ENCODE results near the gene MAD1L1.

Gene MAD1L1

DNA sequence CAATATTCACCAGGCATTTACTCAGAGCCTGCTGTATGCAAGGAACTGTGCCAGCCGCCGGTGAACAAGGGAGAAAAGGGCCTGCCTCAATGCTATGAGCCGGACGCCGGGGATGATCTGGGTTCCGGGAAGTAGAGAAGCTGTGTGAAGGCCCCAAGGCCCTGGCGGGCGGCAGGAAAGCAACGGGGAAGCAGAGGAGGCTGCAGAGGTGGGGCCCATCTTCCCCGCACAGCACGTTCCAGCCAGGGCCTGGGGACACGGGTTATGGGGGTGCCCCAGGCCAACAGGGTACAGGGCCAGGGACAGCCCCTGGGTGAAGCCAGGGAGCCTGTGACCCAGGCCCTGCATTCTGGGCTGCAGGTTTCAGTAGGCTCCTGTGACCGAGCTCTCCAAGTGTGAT is 179.3 kb downstream of the MAD1L1 start:
- TF ChIP-seq ZNF548 (tag by site-specific recombination; IDR thresholded peaks at IDR 0.05) (no peak), ZNF558 (tag by site-specific recombination; IDR thresholded peaks at IDR 0.05) (no peak), SALL2 (tag by site-specific recombination; IDR thresholded peaks at IDR 0.05; ENCODE audit: borderline replicate concordance) (no peak), KLF10 (tag by site-specific recombination; IDR thresholded peaks at IDR 0.05) (no peak), ZNF626 (tag by site-specific recombination; IDR thresholded peaks at IDR 0.05) (no peak), ZNF354C (tag by site-specific recombination; IDR thresholded peaks at IDR 0.05; ENCODE audit: borderline replicate concordance, low read depth) (no peak), ZNF510 (tag by site-specific recombination; IDR thresholded peaks at IDR 0.05; ENCODE audit: insufficient replicate concordance) (no peak), ZBTB8A (tag by site-specific recombination; IDR thresholded peaks at IDR 0.05) (no peak), ZNF350 (tag by site-specific recombination; IDR thresholded peaks at IDR 0.05) (no peak), ZNF169 (tag by site-specific recombination; IDR thresholded peaks at IDR 0.05) (no peak), ZNF10 (tag by site-specific recombination; IDR thresholded peaks at IDR 0.05) (no peak), ZBTB17 (tag by site-specific recombination; IDR thresholded peaks at IDR 0.05) (no peak)
- TF ChIP-seq, protein P1, sequence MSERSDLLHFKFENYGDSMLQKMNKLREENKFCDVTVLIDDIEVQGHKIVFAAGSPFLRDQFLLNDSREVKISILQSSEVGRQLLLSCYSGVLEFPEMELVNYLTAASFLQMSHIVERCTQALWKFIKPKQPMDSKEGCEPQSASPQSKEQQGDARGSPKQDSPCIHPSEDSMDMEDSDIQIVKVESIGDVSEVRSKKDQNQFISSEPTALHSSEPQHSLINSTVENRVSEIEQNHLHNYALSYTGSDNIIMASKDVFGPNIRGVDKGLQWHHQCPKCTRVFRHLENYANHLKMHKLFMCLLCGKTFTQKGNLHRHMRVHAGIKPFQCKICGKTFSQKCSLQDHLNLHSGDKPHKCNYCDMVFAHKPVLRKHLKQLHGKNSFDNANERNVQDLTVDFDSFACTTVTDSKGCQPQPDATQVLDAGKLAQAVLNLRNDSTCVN (tag by site-specific recombination; optimal IDR thresholded peaks at IDR 0.05) = no peak
- TF ChIP-seq, protein P2, sequence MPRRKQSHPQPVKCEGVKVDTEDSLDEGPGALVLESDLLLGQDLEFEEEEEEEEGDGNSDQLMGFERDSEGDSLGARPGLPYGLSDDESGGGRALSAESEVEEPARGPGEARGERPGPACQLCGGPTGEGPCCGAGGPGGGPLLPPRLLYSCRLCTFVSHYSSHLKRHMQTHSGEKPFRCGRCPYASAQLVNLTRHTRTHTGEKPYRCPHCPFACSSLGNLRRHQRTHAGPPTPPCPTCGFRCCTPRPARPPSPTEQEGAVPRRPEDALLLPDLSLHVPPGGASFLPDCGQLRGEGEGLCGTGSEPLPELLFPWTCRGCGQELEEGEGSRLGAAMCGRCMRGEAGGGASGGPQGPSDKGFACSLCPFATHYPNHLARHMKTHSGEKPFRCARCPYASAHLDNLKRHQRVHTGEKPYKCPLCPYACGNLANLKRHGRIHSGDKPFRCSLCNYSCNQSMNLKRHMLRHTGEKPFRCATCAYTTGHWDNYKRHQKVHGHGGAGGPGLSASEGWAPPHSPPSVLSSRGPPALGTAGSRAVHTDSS (tag by site-specific recombination; IDR thresholded peaks at IDR 0.05) = no peak
- POLR2A ChIA-PET = no interaction called here
- CTCF ChIA-PET = interaction anchor here (0.5 kb wide), 1 partner anchor 666 kb away, joined by 3 read pairs; no protein-coding TSS in a partner anchor
- H3K36me3 ChIP-seq (ENCODE audit: control insufficient read depth in 2 of 2, insufficient read depth in 1 of 2, low read length in 2 of 2) = peaks cover 0 to 5% of the 10 kb centered on the region in 2 experiments; a peak in 1 of 3 replicates
- no peak overlapping the region for H3K27ac ChIP-seq (ENCODE audit: extremely low read depth, low read depth, low read length)
- no peaks in the 10 kb centered on the region for H3K4me1 ChIP-seq (ENCODE audit: control insufficient read depth, insufficient read depth, low read length)
- H3K9me3 ChIP-seq (ENCODE audit: control insufficient read depth, insufficient read depth, low read depth, low read length) = no peaks in the 10 kb centered on the region
- H3K4me3 ChIP-seq (ENCODE audit: low read depth, low read length) = no peak overlapping the region

DNA sequence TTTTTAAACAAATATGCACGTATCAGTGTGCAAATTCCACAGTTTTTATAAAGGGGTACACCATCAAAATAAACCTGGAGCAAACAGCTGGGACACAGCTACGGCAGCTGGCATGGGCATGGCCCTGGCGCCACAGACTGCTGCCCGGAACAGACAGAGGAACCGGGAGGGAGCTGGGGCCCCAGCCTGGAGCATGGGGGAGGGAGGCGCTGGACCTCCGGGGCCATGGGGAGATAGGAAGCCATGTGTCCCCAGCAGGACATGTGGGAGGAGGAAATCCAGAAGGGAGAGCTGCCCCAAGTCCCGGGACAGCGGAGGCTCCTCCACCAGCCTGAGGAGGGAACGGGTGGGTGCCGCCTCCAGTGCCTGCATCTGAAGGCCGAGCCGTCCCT is 180.1 kb downstream of the MAD1L1 start:
- POLR2A ChIA-PET = no interaction called here
- no peaks in the 10 kb centered on the region for H3K4me1 ChIP-seq (ENCODE audit: control insufficient read depth, insufficient read depth, low read length)
- no peak overlapping the region for H3K27ac ChIP-seq (ENCODE audit: extremely low read depth, low read depth, low read length)
- H3K36me3 ChIP-seq (ENCODE audit: control insufficient read depth in 2 of 2, insufficient read depth in 1 of 2, low read length in 2 of 2) = peaks cover 0 to 5% of the 10 kb centered on the region in 2 experiments; a peak in 1 of 3 replicates
- no peak overlapping the region for H3K4me3 ChIP-seq (ENCODE audit: low read depth, low read length)
- no peaks in the 10 kb centered on the region for H3K9me3 ChIP-seq (ENCODE audit: control insufficient read depth, insufficient read depth, low read depth, low read length)
- CTCF ChIA-PET = no interaction called here
- TF ChIP-seq ZNF274 (IDR thresholded peaks at IDR 0.05; ENCODE audit: low read length) (no peak), ZNF274 (tag by site-specific recombination; IDR thresholded peaks at IDR 0.05; ENCODE audit: borderline replicate concordance) (no peak), ZNF707 (tag by site-specific recombination; IDR thresholded peaks at IDR 0.05) (no peak)
- TF ChIP-seq, protein P3, sequence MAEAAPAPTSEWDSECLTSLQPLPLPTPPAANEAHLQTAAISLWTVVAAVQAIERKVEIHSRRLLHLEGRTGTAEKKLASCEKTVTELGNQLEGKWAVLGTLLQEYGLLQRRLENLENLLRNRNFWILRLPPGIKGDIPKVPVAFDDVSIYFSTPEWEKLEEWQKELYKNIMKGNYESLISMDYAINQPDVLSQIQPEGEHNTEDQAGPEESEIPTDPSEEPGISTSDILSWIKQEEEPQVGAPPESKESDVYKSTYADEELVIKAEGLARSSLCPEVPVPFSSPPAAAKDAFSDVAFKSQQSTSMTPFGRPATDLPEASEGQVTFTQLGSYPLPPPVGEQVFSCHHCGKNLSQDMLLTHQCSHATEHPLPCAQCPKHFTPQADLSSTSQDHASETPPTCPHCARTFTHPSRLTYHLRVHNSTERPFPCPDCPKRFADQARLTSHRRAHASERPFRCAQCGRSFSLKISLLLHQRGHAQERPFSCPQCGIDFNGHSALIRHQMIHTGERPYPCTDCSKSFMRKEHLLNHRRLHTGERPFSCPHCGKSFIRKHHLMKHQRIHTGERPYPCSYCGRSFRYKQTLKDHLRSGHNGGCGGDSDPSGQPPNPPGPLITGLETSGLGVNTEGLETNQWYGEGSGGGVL (tag by site-specific recombination; IDR thresholded peaks at IDR 0.05) = no peak
- TF ChIP-seq, protein P4, sequence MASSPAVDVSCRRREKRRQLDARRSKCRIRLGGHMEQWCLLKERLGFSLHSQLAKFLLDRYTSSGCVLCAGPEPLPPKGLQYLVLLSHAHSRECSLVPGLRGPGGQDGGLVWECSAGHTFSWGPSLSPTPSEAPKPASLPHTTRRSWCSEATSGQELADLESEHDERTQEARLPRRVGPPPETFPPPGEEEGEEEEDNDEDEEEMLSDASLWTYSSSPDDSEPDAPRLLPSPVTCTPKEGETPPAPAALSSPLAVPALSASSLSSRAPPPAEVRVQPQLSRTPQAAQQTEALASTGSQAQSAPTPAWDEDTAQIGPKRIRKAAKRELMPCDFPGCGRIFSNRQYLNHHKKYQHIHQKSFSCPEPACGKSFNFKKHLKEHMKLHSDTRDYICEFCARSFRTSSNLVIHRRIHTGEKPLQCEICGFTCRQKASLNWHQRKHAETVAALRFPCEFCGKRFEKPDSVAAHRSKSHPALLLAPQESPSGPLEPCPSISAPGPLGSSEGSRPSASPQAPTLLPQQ (tag by site-specific recombination; IDR thresholded peaks at IDR 0.05) = no peak
- TF ChIP-seq, protein P5, sequence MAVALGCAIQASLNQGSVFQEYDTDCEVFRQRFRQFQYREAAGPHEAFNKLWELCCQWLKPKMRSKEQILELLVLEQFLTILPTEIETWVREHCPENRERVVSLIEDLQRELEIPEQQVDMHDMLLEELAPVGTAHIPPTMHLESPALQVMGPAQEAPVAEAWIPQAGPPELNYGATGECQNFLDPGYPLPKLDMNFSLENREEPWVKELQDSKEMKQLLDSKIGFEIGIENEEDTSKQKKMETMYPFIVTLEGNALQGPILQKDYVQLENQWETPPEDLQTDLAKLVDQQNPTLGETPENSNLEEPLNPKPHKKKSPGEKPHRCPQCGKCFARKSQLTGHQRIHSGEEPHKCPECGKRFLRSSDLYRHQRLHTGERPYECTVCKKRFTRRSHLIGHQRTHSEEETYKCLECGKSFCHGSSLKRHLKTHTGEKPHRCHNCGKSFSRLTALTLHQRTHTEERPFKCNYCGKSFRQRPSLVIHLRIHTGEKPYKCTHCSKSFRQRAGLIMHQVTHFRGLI (tag by site-specific recombination; IDR thresholded peaks at IDR 0.05) = no peak
- TF ChIP-seq, protein P6, sequence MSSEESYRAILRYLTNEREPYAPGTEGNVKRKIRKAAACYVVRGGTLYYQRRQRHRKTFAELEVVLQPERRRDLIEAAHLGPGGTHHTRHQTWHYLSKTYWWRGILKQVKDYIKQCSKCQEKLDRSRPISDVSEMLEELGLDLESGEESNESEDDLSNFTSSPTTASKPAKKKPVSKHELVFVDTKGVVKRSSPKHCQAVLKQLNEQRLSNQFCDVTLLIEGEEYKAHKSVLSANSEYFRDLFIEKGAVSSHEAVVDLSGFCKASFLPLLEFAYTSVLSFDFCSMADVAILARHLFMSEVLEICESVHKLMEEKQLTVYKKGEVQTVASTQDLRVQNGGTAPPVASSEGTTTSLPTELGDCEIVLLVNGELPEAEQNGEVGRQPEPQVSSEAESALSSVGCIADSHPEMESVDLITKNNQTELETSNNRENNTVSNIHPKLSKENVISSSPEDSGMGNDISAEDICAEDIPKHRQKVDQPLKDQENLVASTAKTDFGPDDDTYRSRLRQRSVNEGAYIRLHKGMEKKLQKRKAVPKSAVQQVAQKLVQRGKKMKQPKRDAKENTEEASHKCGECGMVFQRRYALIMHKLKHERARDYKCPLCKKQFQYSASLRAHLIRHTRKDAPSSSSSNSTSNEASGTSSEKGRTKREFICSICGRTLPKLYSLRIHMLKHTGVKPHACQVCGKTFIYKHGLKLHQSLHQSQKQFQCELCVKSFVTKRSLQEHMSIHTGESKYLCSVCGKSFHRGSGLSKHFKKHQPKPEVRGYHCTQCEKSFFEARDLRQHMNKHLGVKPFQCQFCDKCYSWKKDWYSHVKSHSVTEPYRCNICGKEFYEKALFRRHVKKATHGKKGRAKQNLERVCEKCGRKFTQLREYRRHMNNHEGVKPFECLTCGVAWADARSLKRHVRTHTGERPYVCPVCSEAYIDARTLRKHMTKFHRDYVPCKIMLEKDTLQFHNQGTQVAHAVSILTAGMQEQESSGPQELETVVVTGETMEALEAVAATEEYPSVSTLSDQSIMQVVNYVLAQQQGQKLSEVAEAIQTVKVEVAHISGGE (tag by site-specific recombination; conservative IDR thresholded peaks at IDR 0.05; ENCODE audit: low read depth) = no peak
- TF ChIP-seq, protein P7, sequence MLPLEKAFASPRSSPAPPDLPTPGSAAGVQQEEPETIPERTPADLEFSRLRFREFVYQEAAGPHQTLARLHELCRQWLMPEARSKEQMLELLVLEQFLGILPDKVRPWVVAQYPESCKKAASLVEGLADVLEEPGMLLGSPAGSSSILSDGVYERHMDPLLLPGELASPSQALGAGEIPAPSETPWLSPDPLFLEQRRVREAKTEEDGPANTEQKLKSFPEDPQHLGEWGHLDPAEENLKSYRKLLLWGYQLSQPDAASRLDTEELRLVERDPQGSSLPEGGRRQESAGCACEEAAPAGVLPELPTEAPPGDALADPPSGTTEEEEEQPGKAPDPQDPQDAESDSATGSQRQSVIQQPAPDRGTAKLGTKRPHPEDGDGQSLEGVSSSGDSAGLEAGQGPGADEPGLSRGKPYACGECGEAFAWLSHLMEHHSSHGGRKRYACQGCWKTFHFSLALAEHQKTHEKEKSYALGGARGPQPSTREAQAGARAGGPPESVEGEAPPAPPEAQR (tag by site-specific recombination; IDR thresholded peaks at IDR 0.05) = no peak

Data from HEK293 (cell line).